SK-N-SH (cell line): ENCODE results near the gene MAST4. TPM values are rescaled to one million over a fixed set of nuclear protein-coding genes. Genes with fewer than 3 reads are reported as not detected.

Experiments
- CTCF ChIA-PET: fragments of 300-600, 350-600 bp; formaldehyde crosslinking; extraction: SDS; loops from one replicate; lab custom pipeline; 2021; lab: Yijun Ruan, JAX
- POLR2A ChIA-PET: fragments of 350-600 bp; sonication (Branson Sonifier 250); formaldehyde crosslinking; extraction: SDS; loops from one replicate; lab custom pipeline; 2020; ENCODE audit warnings: antibody characterized with exemption, inconsistent platforms; lab: Yijun Ruan, JAX
- DNase-seq: peaks from one replicate; pipeline ENCODE4 v3.0.0; 2012
- H2AFZ ChIP-seq: fragments of 200-600 bp; sonication (generic); 2 replicates; pipeline ENCODE4 v1.8.1; 2016; ENCODE audit warnings: antibody characterized with exemption, mild to moderate bottlenecking, low read depth
- H3F3A ChIP-seq: fragments of 200-600 bp; sonication (generic); replicated peaks from 2 replicates; pipeline ENCODE3; 2016; ENCODE audit warnings: antibody characterized with exemption, mild to moderate bottlenecking; ENCODE audit not compliant: insufficient read depth
- H3K27ac ChIP-seq, 2 experiments: fragments of 200-500 bp in 1 of 2; fragments of 200-600 bp in 1 of 2; sonication (Bioruptor generic) in 1 of 2; sonication (generic), shearing (Covaris generic) in 1 of 2; 2 replicates each; pipeline versions ENCODE4 v1.5.1 to v1.6.1; 2014 to 2016; ENCODE audit warnings: low read depth in 2 of 2, inconsistent platforms in 1 of 2, low read length in 1 of 2, mild to moderate bottlenecking in 1 of 2, mixed read lengths in 1 of 2
- H3K27me3 ChIP-seq: fragments of 200-600 bp; sonication (generic), shearing (Covaris generic); 2 replicates; pipeline ENCODE4 v1.6.1; 2016; ENCODE audit warnings: mixed run types; ENCODE audit not compliant: insufficient read depth
- H3K36me3 ChIP-seq, 2 experiments: fragments of 200-500 bp in 1 of 2; fragments of 200-600 bp in 1 of 2; sonication (Bioruptor generic) in 1 of 2; sonication (generic) in 1 of 2; replicated peaks in 1 of 2; 2 replicates each; pipeline versions ENCODE3 to v1.5.1; 2014 to 2016; ENCODE audit warnings: low read length in 1 of 2, mild to moderate bottlenecking in 1 of 2; ENCODE audit not compliant: insufficient read depth in 2 of 2, control insufficient read depth in 1 of 2
- H3K4me1 ChIP-seq, 2 experiments: fragments of 200-500 bp in 1 of 2; fragments of 200-600 bp in 1 of 2; sonication (Bioruptor generic) in 1 of 2; sonication (generic), shearing (Covaris generic) in 1 of 2; 2 replicates each; pipeline versions ENCODE4 v1.5.1 to v1.6.1; 2014 to 2016; ENCODE audit warnings: low read depth in 1 of 2, low read length in 1 of 2, mixed run types in 1 of 2; ENCODE audit not compliant: insufficient read depth in 2 of 2, control insufficient read depth in 1 of 2
- H3K4me2 ChIP-seq: fragments of 200-600 bp; sonication (generic), shearing (Covaris generic); 2 replicates; pipeline ENCODE4 v1.6.1; 2017; ENCODE audit warnings: mixed run types
- H3K4me3 ChIP-seq, 2 experiments: fragments of 200-500 bp in 1 of 2; fragments of 200-600 bp in 1 of 2; sonication (Bioruptor generic) in 1 of 2; sonication (generic), shearing (Covaris generic) in 1 of 2; 2 replicates each; pipeline versions ENCODE4 v1.5.1 to v1.8.1; 2014 to 2016; ENCODE audit warnings: low read depth in 2 of 2, inconsistent platforms in 1 of 2, low read length in 1 of 2, mild to moderate bottlenecking in 1 of 2, mixed read lengths in 1 of 2, moderate library complexity in 1 of 2
- H3K79me2 ChIP-seq: fragments of 200-600 bp; sonication (generic); 2 replicates; pipeline ENCODE4 v1.8.1; 2017; ENCODE audit warnings: mild to moderate bottlenecking; ENCODE audit not compliant: insufficient read depth
- H3K9ac ChIP-seq: fragments of 200-600 bp; sonication (generic); 2 replicates; pipeline ENCODE4 v1.6.1; 2017; ENCODE audit warnings: mixed run types
- H3K9me2 ChIP-seq: fragments of 200-600 bp; sonication (generic); 2 replicates; pipeline ENCODE4 v1.6.1; 2017; ENCODE audit warnings: mixed run types
- H3K9me3 ChIP-seq: fragments of 200-600 bp; sonication (generic); 2 replicates; pipeline ENCODE4 v1.6.1; 2017; ENCODE audit warnings: mixed run types, mild to moderate bottlenecking, moderate library complexity
- H4K20me1 ChIP-seq: fragments of 200-600 bp; sonication (generic); 2 replicates; pipeline ENCODE4 v1.6.1; 2017; ENCODE audit warnings: mild to moderate bottlenecking, mixed run types; ENCODE audit not compliant: insufficient read depth
- ELF1 ChIP-seq: IDR thresholded peaks from 2 replicates; pipeline ENCODE4 v1.4.0; 2012
- FOXJ3 ChIP-seq: sonication (generic); formaldehyde crosslinking; IDR thresholded peaks from 2 replicates; pipeline ENCODE4 v1.5.1; 2020; ENCODE audit warnings: mild to moderate bottlenecking, missing genetic modification reagents
- GABPA ChIP-seq: IDR thresholded peaks from 2 replicates; pipeline ENCODE4 v1.4.0; 2012; ENCODE audit warnings: low read depth, mild to moderate bottlenecking
- GATA2 ChIP-seq: sonication (generic); formaldehyde crosslinking; IDR thresholded peaks from 2 replicates; pipeline ENCODE4 v1.5.0; 2020; ENCODE audit warnings: mild to moderate bottlenecking, missing genetic modification reagents
- JUND ChIP-seq: IDR thresholded peaks from 2 replicates; pipeline ENCODE4 v1.4.0; 2012
- MEF2A ChIP-seq: IDR thresholded peaks from 2 replicates; pipeline ENCODE4 v1.4.0; 2012; ENCODE audit warnings: low read depth, borderline replicate concordance
- MXI1 ChIP-seq: IDR thresholded peaks from 2 replicates; pipeline ENCODE4 v1.6.1; 2012; ENCODE audit warnings: mild to moderate bottlenecking, low read depth, low read length, improper control_type of control experiment
- NFIC ChIP-seq: IDR thresholded peaks from 2 replicates; pipeline ENCODE4 v1.4.0; 2012; ENCODE audit warnings: borderline replicate concordance
- NRF1 ChIP-seq: IDR thresholded peaks from 2 replicates; pipeline ENCODE4 v1.6.1; 2012; ENCODE audit warnings: low read depth, mild to moderate bottlenecking, low read length
- POLR2AphosphoS5 ChIP-seq: IDR thresholded peaks from 2 replicates; pipeline ENCODE4 v1.6.1; 2012; ENCODE audit warnings: low read depth, low read length
- RAD21 ChIP-seq: IDR thresholded peaks from 2 replicates; pipeline ENCODE4 v1.6.1; 2012; ENCODE audit warnings: mild to moderate bottlenecking, low read length
- SMC3 ChIP-seq: IDR thresholded peaks from 2 replicates; pipeline ENCODE4 v1.6.1; 2012; ENCODE audit warnings: low read depth, low read length, improper control_type of control experiment
- WGBS: methylation state at CpG from one replicate; pipeline ENCODE4 v1.1.6; 2017; ENCODE audit warnings: low lambda C conversion rate; 5-methylcytosine and 5-hydroxymethylcytosine counted together
- polyA plus RNA-seq, 3 experiments: library from polyadenylated mRNA; depleted of rRNA; stranded (reverse); fragments of >200 nt; gene quantifications; 2 replicates each; pipeline ENCODE4 v1.2.3, GENCODE V29; 2012
- TF ChIP-seq, protein P1 (sequence below): IDR thresholded peaks from 2 replicates; pipeline ENCODE4 v1.4.0; 2012; ENCODE audit warnings: low read depth, borderline replicate concordance
- TF ChIP-seq, protein P2 (sequence below): fragments of 200-600 bp; sonication (generic); IDR thresholded peaks from 2 replicates; pipeline ENCODE4 v1.6.1; 2017; ENCODE audit warnings: antibody characterized with exemption, mild to moderate bottlenecking, moderate library complexity
- TF ChIP-seq, protein P3 (sequence below): IDR thresholded peaks from 2 replicates; pipeline ENCODE4; 2012
- TF ChIP-seq, protein P4 (sequence below): IDR thresholded peaks from 2 replicates; pipeline ENCODE4 v1.4.0; 2012; ENCODE audit warnings: low read depth, borderline replicate concordance
- TF ChIP-seq, protein P5 (sequence below): IDR thresholded peaks from 2 replicates; pipeline ENCODE4 v1.4.0; 2012; ENCODE audit warnings: low read depth
- TF ChIP-seq, protein P6 (sequence below): fragments of 150-350 bp; IDR thresholded peaks from 2 replicates; pipeline ENCODE4 v1.6.1; 2017; ENCODE audit warnings: antibody characterized with exemption, low read length, low read depth, borderline replicate concordance

MAST4 gene
- polyA plus RNA-seq, 1 of the 3 experiments (the other 2 are of a cell fraction), result 2.2 TPM

DNA sequence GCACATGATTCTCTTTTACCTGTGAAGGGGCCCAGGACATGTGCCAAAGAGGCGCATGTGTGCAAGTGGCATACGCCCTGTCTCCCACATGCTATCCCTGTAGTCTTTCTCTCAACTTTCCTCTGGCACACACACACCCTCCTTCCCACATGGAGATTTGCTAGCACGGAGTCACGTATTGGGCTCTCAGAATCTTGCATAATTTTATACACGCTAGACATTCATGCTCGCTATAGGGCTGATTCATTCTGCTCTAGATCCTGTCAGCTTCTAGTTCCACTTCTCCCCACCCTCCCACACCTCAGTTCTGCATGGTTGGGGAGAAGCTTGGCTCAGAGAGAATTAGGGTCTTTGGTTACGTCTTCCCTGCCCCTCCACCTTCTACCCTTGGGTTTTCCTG, 527.6 kb downstream of the MAST4 start:
- DNase-seq, result no peak
- H3K4me3 ChIP-seq, result no peak overlapping the region
- ChIA-PET CTCF (interaction anchor here (1.1 to 1.8 kb wide), 2 partner anchors 109 to 136 kb away, joined by 3 to 5 read pairs; no protein-coding TSS in a partner anchor), POLR2A (no interaction called here)
- H3K4me1 ChIP-seq, result peaks cover 0 to 2% of the 10 kb centered on the region in 2 experiments; a peak in 1 of 4 replicates
- no peak overlapping the region for H3K4me2 ChIP-seq
- 97% methylated on average over 7 of the region's 7 CpGs for WGBS
- H3K27ac ChIP-seq, result no peak overlapping the region
- no peak overlapping the region for H2AFZ ChIP-seq
- H3K9me3 ChIP-seq, result no peaks in the 10 kb centered on the region
- H4K20me1 ChIP-seq, result no peaks in the 10 kb centered on the region
- no peak overlapping the region for H3K9ac ChIP-seq
- H3K36me3 ChIP-seq, result peaks cover 0 to 8% of the 10 kb centered on the region in 2 experiments
- no peaks in the 10 kb centered on the region for H3K9me2 ChIP-seq
- TF ChIP-seq, protein P1, sequence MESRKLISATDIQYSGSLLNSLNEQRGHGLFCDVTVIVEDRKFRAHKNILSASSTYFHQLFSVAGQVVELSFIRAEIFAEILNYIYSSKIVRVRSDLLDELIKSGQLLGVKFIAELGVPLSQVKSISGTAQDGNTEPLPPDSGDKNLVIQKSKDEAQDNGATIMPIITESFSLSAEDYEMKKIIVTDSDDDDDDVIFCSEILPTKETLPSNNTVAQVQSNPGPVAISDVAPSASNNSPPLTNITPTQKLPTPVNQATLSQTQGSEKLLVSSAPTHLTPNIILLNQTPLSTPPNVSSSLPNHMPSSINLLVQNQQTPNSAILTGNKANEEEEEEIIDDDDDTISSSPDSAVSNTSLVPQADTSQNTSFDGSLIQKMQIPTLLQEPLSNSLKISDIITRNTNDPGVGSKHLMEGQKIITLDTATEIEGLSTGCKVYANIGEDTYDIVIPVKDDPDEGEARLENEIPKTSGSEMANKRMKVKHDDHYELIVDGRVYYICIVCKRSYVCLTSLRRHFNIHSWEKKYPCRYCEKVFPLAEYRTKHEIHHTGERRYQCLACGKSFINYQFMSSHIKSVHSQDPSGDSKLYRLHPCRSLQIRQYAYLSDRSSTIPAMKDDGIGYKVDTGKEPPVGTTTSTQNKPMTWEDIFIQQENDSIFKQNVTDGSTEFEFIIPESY, result no peak
- TF ChIP-seq, protein P2, sequence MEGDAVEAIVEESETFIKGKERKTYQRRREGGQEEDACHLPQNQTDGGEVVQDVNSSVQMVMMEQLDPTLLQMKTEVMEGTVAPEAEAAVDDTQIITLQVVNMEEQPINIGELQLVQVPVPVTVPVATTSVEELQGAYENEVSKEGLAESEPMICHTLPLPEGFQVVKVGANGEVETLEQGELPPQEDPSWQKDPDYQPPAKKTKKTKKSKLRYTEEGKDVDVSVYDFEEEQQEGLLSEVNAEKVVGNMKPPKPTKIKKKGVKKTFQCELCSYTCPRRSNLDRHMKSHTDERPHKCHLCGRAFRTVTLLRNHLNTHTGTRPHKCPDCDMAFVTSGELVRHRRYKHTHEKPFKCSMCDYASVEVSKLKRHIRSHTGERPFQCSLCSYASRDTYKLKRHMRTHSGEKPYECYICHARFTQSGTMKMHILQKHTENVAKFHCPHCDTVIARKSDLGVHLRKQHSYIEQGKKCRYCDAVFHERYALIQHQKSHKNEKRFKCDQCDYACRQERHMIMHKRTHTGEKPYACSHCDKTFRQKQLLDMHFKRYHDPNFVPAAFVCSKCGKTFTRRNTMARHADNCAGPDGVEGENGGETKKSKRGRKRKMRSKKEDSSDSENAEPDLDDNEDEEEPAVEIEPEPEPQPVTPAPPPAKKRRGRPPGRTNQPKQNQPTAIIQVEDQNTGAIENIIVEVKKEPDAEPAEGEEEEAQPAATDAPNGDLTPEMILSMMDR, result no peak
- TF ChIP-seq ELF1 (no peak), NFIC (no peak), SMC3 (no peak), RAD21 (no peak), GATA2 (no peak), POLR2AphosphoS5 (no peak), FOXJ3 (no peak), MEF2A (no peak), NRF1 (no peak), MXI1 (no peak), JUND (no peak), GABPA (no peak)
- TF ChIP-seq, protein P3, sequence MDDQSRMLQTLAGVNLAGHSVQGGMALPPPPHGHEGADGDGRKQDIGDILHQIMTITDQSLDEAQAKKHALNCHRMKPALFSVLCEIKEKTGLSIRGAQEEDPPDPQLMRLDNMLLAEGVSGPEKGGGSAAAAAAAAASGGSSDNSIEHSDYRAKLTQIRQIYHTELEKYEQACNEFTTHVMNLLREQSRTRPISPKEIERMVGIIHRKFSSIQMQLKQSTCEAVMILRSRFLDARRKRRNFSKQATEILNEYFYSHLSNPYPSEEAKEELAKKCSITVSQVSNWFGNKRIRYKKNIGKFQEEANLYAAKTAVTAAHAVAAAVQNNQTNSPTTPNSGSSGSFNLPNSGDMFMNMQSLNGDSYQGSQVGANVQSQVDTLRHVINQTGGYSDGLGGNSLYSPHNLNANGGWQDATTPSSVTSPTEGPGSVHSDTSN, result no peak
- TF ChIP-seq, protein P4, sequence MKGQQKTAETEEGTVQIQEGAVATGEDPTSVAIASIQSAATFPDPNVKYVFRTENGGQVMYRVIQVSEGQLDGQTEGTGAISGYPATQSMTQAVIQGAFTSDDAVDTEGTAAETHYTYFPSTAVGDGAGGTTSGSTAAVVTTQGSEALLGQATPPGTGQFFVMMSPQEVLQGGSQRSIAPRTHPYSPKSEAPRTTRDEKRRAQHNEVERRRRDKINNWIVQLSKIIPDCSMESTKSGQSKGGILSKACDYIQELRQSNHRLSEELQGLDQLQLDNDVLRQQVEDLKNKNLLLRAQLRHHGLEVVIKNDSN, result no peak
- TF ChIP-seq, protein P5, sequence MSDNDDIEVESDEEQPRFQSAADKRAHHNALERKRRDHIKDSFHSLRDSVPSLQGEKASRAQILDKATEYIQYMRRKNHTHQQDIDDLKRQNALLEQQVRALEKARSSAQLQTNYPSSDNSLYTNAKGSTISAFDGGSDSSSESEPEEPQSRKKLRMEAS, result no peak
- TF ChIP-seq, protein P6, sequence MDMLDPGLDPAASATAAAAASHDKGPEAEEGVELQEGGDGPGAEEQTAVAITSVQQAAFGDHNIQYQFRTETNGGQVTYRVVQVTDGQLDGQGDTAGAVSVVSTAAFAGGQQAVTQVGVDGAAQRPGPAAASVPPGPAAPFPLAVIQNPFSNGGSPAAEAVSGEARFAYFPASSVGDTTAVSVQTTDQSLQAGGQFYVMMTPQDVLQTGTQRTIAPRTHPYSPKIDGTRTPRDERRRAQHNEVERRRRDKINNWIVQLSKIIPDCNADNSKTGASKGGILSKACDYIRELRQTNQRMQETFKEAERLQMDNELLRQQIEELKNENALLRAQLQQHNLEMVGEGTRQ, result no peak
- H3K27me3 ChIP-seq, result no peaks in the 10 kb centered on the region
- H3F3A ChIP-seq, result no peaks in the 10 kb centered on the region
- H3K79me2 ChIP-seq, result no peaks in the 10 kb centered on the region
